Pancreas (tissue), 10 donors: ENCODE data around the gene GTPBP3. TPM values are rescaled to one million over a fixed set of nuclear protein-coding genes. Genes with fewer than 3 reads are reported as not detected.

Experiments used
- ATAC-seq, 4 donors: fragments of 200-7000 bp; cut with Tn5 transposase; one replicate each; pipeline versions ENCODE4 v1.8.0 to v1.9.1; 2020; ENCODE audit warnings: mild to moderate bottlenecking in 4 of 4, moderate library complexity in 4 of 4
- DNase-seq, 6 donors: peaks; one replicate each; pipeline ENCODE4 v3.0.0-alpha.2; 2020
- FAIRE-seq: peaks from 2 replicates; lab custom pipeline; 2012; peaks lifted over from hg19 to GRCh38; lab: Jason Lieb, UNC
- H3K27ac ChIP-seq, 4 donors: fragments of 200-600 bp; sonication (generic); 1 replicate in 3 of 4; 2 replicates in 1 of 4; pipeline versions ENCODE4 v1.5.0 to v1.8.0; 2020
- H3K27me3 ChIP-seq, 4 donors: fragments of 200-600 bp; one replicate each; pipeline ENCODE4 v1.8.0; 2021
- H3K36me3 ChIP-seq, 3 donors: fragments of 200-600 bp; sonication (generic) in 1 of 3; one replicate each; pipeline versions ENCODE4 v1.5.0 to v1.8.0; 2020 to 2021
- H3K4me1 ChIP-seq, 3 donors: fragments of 200-600 bp; one replicate each; pipeline ENCODE4 v1.8.0; 2021
- H3K4me3 ChIP-seq, 4 donors: fragments of 200-600 bp; sonication (generic) in 2 of 4; one replicate each; pipeline versions ENCODE4 v1.5.0 to v1.8.0; 2020 to 2021
- H3K9me3 ChIP-seq, 4 donors: fragments of 200-600 bp; one replicate each; pipeline ENCODE4 v1.8.0; 2021
- CTCF ChIP-seq, 4 donors: fragments of 200-600 bp; sonication (generic) in 3 of 4; IDR thresholded peaks; one replicate each; pipeline versions ENCODE4 v1.5.0 to v1.8.0; 2021; ENCODE audit warnings: antibody characterized with exemption in 4 of 4
- WGBS, 2 donors: extraction: QIAGEN DNeasy Blood & Tissue Kit; methylation state at CpG; one replicate each; pipeline ENCODE4 v1.1.7; 2013; 5-methylcytosine and 5-hydroxymethylcytosine counted together
- intact Hi-C, 3 donors: fragments of 100-400 bp; cut with DNase I; formaldehyde crosslinking; loops; one replicate each; pipeline versions ENCODE4 v1.11.1 to v1.14.2; 2022
- polyA plus RNA-seq, 2 donors: library from polyadenylated mRNA; stranded (reverse); fragments of 200-250 nt; gene quantifications; one replicate each; pipeline ENCODE4 v1.2.3, GENCODE V29; 2013
- total RNA-seq, 6 donors: library from RNA; stranded (reverse); fragmentation: NEBNext Ultra II Directional in 4 of 6; extraction: Animal tissue kit (Norgen Biotek cat#: 25700) in 4 of 6; gene quantifications; one replicate each; pipeline versions ENCODE4 v1.2.1 to v1.2.4, GENCODE V29; 2021 to 2023
- donor health status: healthy with polysubstance abuse.
- donor health status: DM: no; HTN: no; CAD: no; lungs with moderate emphysema.
- donor health status: DM: no; HTN: no; CAD: no.
- donor health status: control.
- donor health status: control.
- donor health status: Bipolar disorder and iron deficiency.
- donor health status: DM: yes; HTN: yes; CAD: no.
- donor health status: DM: no; HTN: no; CAD: no.
- donor health status: DM: no; HTN: no; CAD: no.
- donor health status: DM: yes; HTN: yes; CAD: no.

Gene GTPBP3
- total and polyA plus RNA-seq, 8 donors, result 9.1 to 28.2 (median 12.7) TPM

DNA sequence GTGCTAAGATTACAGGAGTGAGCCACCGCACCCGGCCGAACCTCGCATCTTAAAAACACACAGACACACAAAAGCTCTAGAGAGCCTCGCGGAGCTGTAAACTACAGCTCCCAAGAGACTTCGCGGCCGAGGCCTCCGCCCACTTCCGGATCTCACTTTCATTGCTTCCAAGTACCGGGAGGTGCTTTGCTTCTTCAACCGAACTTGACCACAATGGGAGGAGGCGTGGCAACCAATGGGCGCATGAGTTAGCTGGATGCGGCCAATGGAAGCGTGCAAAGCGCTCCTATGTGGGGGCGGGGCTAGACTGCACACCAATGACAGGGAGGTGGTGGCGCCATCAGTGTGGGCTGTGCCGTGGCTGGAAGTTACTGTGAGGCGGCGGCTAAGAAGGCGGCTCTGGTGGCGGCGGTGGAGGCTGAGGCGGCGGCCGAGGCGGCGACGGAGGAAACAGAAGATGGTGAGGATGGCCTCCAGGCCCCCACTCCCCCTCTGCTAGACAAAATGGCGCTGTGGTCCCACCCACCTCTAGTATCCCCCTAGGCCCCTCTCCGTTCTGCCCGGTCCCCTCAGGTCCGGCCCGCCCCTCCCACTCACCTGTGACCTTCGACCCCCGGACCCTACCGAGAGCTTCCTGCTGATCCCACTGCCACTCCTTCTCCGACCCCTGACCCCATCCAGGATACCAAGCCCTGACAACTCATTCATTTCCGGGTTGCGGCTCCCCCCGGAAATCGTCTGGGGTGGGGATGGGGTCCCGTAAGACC is 28.0 kb upstream of the GTPBP3 start, which contains the start of gene DDA1:
Gene DDA1, plus strand, starts transcription at position 366 of the 767 bp plus-strand sequence. Its CDS starts 92 bp downstream, at position 458.
- H3K27me3 ChIP-seq, result no peaks in the 10 kb centered on the region
- FAIRE-seq (peak; percentile 98), DNase-seq (peak; percentile 89 to 100 (median 99)), ATAC-seq (peak; percentile 73 to 85 (median 81))
- H3K4me3 ChIP-seq, result peak within 1 kb of the TSS; percentile 61 to 91 (median 76)
- no peaks in the 10 kb centered on the region for H3K9me3 ChIP-seq
- H3K4me1 ChIP-seq, result peaks cover 3 to 19% (median 8%) of the 10 kb centered on the region in 3 donors
- peaks cover 0 to 5% (median 2%) of the 10 kb centered on the region in 3 donors for H3K36me3 ChIP-seq
- intact Hi-C loops, result no loop called here
- no peak for TF ChIP-seq CTCF (IDR thresholded peaks at IDR 0.05)
- H3K27ac ChIP-seq, result peak within 1 kb of the TSS in 2 of 4 donors; percentile 55
- WGBS, 2 donors, result 0% methylated on average over 43 to 46 of the region's 46 CpGs

- Histone ChIP-seq H3K4me1 (peaks cover 0 to 13% (median 8%) of the 10 kb centered on the region in 3 donors), H3K27me3 (no peaks in the 10 kb centered on the region), H3K27ac (peak overlapping the region in 2 of 4 donors; percentile 55), H3K9me3 (no peaks in the 10 kb centered on the region), H3K4me3 (peak overlapping the region; percentile 61 to 91 (median 76)), H3K36me3 (peaks cover 0 to 9% (median 6%) of the 10 kb centered on the region in 3 donors)
- no peak for FAIRE-seq
- TF ChIP-seq CTCF (IDR thresholded peaks at IDR 0.05), result no peak
- WGBS, 2 donors, result 4 to 5% methylated on average over 23 of the region's 23 CpGs
- DNase-seq, result no peak
- intact Hi-C loops, result no loop called here
- ATAC-seq, result no peak
Measured at GRCh38 chr19:17309965-17310461, 27.3 kb upstream of the GTPBP3 start.

DNA sequence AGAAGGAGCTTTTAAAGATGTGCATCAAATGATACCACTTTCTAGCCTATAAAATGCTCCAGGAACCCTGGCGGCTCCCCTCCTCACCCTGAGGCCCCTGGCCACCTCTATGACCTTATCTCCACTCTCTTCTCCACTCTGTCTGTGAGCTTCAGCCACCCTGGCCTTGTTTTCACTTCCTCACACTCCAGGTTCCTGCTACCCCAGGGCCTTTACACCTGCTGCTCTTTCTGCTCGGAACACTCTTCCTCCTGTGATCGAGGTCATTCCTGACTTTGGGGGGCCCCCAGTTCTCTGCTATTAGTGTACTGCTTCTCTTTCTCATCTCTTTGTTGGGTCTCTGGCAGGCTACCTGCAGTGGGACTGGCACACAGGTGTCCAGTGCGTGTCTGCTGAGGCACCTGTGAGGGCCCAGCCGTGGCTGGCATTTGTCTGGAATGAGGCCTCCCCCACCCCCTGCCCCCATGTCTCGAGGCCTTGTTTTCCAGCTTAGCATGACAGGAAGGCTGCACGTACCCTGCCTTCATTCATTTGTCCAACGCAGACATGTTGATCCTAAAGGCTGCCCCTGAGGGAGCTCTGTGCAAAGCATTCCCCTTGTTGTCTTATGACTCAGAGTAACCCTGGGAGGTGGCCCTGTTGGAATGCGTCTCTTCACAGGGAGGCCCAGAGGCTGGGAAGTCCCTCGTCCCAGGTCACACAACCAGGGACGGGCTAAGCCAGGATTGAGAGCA is 25.7 kb upstream of the GTPBP3 start:
- DNase-seq (no peak), ATAC-seq (peak in 1 of 4 donors; percentile 12), FAIRE-seq (no peak)
- H3K4me1 ChIP-seq, result peaks cover 0 to 7% (median 5%) of the 10 kb centered on the region in 3 donors
- H3K36me3 ChIP-seq, result peaks cover 0 to 13% (median 6%) of the 10 kb centered on the region in 3 donors
- no peaks in the 10 kb centered on the region for H3K9me3 ChIP-seq
- no peak for TF ChIP-seq CTCF (IDR thresholded peaks at IDR 0.05)
- H3K4me3 ChIP-seq, result no peak overlapping the region
- peak overlapping the region in 2 of 4 donors; percentile 55 to 60 for H3K27ac ChIP-seq
- 73 to 78% methylated on average over 11 of the region's 11 CpGs for WGBS, 2 donors
- intact Hi-C loops, result no loop called here
- H3K27me3 ChIP-seq, result no peaks in the 10 kb centered on the region

- no peak overlapping the region for H3K4me3 ChIP-seq
- H3K9me3 ChIP-seq, result no peaks in the 10 kb centered on the region
- ATAC-seq (no peak), DNase-seq (no peak), FAIRE-seq (no peak)
- H3K27me3 ChIP-seq, result no peaks in the 10 kb centered on the region
- no peak for TF ChIP-seq CTCF (IDR thresholded peaks at IDR 0.05)
- WGBS, 2 donors, result 79 to 85% methylated on average over 20 of the region's 20 CpGs
- H3K27ac ChIP-seq, result peak overlapping the region in 2 of 4 donors; percentile 55 to 60
- H3K36me3 ChIP-seq, result peaks cover 0 to 13% (median 6%) of the 10 kb centered on the region in 3 donors
- intact Hi-C loops, result no loop called here
- H3K4me1 ChIP-seq, result peaks cover 0 to 4% (median 2%) of the 10 kb centered on the region in 3 donors
Measured at GRCh38 chr19:17312189-17313113, 24.9 kb upstream of the GTPBP3 start.
